Body of pancreas (tissue), 4 donors: ENCODE data around the gene EIF3A. TPM values are rescaled to one million over a fixed set of nuclear protein-coding genes. Genes with fewer than 3 reads are reported as not detected.

Source experiments
- ATAC-seq: fragments of 150-250 bp; one replicate; pipeline ENCODE4 v1.9.1; 2016
- DNase-seq, 4 donors: peaks; one replicate each; pipeline ENCODE4 v3.0.0-alpha.2; 2019
- H3K27ac ChIP-seq, 4 donors: fragments of 200-600 bp; sonication (generic); 1 replicate in 3 of 4; 2 replicates in 1 of 4; pipeline versions ENCODE4 v1.5.1 to v1.6.1; 2016 to 2019; ENCODE audit warnings: mild to moderate bottlenecking in 1 of 4, mixed read lengths in 1 of 4, moderate library complexity in 1 of 4
- H3K27me3 ChIP-seq, 2 donors: fragments of 200-600 bp; sonication (generic); one replicate each; pipeline ENCODE4 v1.6.0; 2016; ENCODE audit warnings: mild to moderate bottlenecking in 1 of 2
- H3K36me3 ChIP-seq, 2 donors: fragments of 200-600 bp; sonication (generic); replicated peaks in 1 of 2; 2 replicates each; pipeline ENCODE4 v1.5.1; 2016; ENCODE audit warnings: low read depth in 2 of 2; ENCODE audit not compliant: insufficient read depth in 1 of 2
- H3K4me1 ChIP-seq: fragments of 200-600 bp; sonication (generic); one replicate; pipeline ENCODE4 v1.6.0; 2016
- H3K4me3 ChIP-seq, 2 donors: fragments of 200-600 bp; sonication (generic); 1 replicate in 1 of 2; 2 replicates in 1 of 2; pipeline ENCODE4 v1.5.1; 2016 to 2019
- H3K9me3 ChIP-seq, 3 donors: fragments of 200-600 bp; sonication (generic); 1 replicate in 2 of 3; 2 replicates in 1 of 3; pipeline ENCODE4 v1.5.1; 2016
- CTCF ChIP-seq, 7 experiments: fragments of 450-650 bp in 4 of 7; fragments of 200-600 bp in 3 of 7; sonication (generic) in 3 of 7; IDR thresholded peaks; one replicate each; pipeline ENCODE4 v1.5.1; 2016 to 2019; ENCODE audit warnings: antibody characterized with exemption in 7 of 7
- POLR2A ChIP-seq, 3 donors: fragments of 450-650 bp; IDR thresholded peaks; one replicate each; pipeline ENCODE4 v1.6.1; 2016; ENCODE audit warnings: antibody characterized with exemption in 3 of 3, mild to moderate bottlenecking in 2 of 3
- WGBS, 2 donors: methylation state at CpG; one replicate each; pipeline ENCODE4 v1.1.5; 2017; 5-methylcytosine and 5-hydroxymethylcytosine counted together
- intact Hi-C: fragments of 100-400 bp; cut with DNase I; formaldehyde crosslinking; loops from one replicate; pipeline ENCODE4 v1.15.1; 2023
- total RNA-seq, 2 donors: library from RNA; depleted of rRNA; stranded (reverse); fragments of >200 nt; gene quantifications; one replicate each; pipeline ENCODE4 v1.1.0, GENCODE V29; 2016

Gene EIF3A
- total RNA-seq, 2 donors from 2014 or later = 107 to 114 TPM

GRCh38 chr10:119005362-119006043, 75.1 kb downstream of the EIF3A start:
- H3K27ac ChIP-seq = no peak overlapping the region
- ATAC-seq = no peak
- no peaks in the 10 kb centered on the region for H3K36me3 ChIP-seq
- no peak for TF ChIP-seq POLR2A (IDR thresholded peaks at IDR 0.05)
- DNase-seq = no peak
- H3K9me3 ChIP-seq = no peaks in the 10 kb centered on the region
- no peaks in the 10 kb centered on the region for H3K27me3 ChIP-seq
- no peak overlapping the region for H3K4me3 ChIP-seq
- intact Hi-C loops = no loop called here
- WGBS, 2 donors = 83% methylated on average over 9 of the region's 9 CpGs
- H3K4me1 ChIP-seq = peaks cover 11% of the 10 kb centered on the region

GRCh38 chr10:119003572-119004289, 76.9 kb downstream of the EIF3A start:
- no peaks in the 10 kb centered on the region for H3K36me3 ChIP-seq
- intact Hi-C loops = no loop called here
- H3K27ac ChIP-seq = no peak overlapping the region
- no peak overlapping the region for H3K4me3 ChIP-seq
- DNase-seq = no peak
- H3K4me1 ChIP-seq = peaks cover 13% of the 10 kb centered on the region
- TF ChIP-seq CTCF (IDR thresholded peaks at IDR 0.05) = no peak
- no peak for TF ChIP-seq POLR2A (IDR thresholded peaks at IDR 0.05)
- no peaks in the 10 kb centered on the region for H3K9me3 ChIP-seq
- WGBS, 2 donors = 65 to 81% methylated on average over 6 to 7 of the region's 7 CpGs
- ATAC-seq = no peak
- no peaks in the 10 kb centered on the region for H3K27me3 ChIP-seq

- TF ChIP-seq CTCF (IDR thresholded peaks at IDR 0.05) (no peak), POLR2A (IDR thresholded peaks at IDR 0.05) (no peak)
- H3K4me3 ChIP-seq = no peak overlapping the region
- no peaks in the 10 kb centered on the region for H3K36me3 ChIP-seq
- H3K9me3 ChIP-seq = no peaks in the 10 kb centered on the region
- no peak for ATAC-seq
- 88 to 90% methylated on average over 10 of the region's 10 CpGs for WGBS, 2 donors
- no peaks in the 10 kb centered on the region for H3K27me3 ChIP-seq
- peaks cover 9% of the 10 kb centered on the region for H3K4me1 ChIP-seq
- intact Hi-C loops = no loop called here
- no peak for DNase-seq
- H3K27ac ChIP-seq = no peak overlapping the region
Measured at GRCh38 chr10:119001717-119002500, 78.7 kb downstream of the EIF3A start.

GRCh38 chr10:118998183-118998582, 82.4 kb downstream of the EIF3A start:
- H3K36me3 ChIP-seq = no peaks in the 10 kb centered on the region
- no peaks in the 10 kb centered on the region for H3K27me3 ChIP-seq
- WGBS, 2 donors = 79 to 82% methylated on average over 5 of the region's 5 CpGs
- peaks cover 6% of the 10 kb centered on the region for H3K4me1 ChIP-seq
- intact Hi-C loops = no loop called here
- no peak overlapping the region for H3K4me3 ChIP-seq
- ATAC-seq = no peak
- TF ChIP-seq POLR2A (IDR thresholded peaks at IDR 0.05) = no peak
- no peak for TF ChIP-seq CTCF (IDR thresholded peaks at IDR 0.05)
- no peak overlapping the region for H3K27ac ChIP-seq
- no peaks in the 10 kb centered on the region for H3K9me3 ChIP-seq
- DNase-seq = no peak

GRCh38 chr10:118997379-118997778, 83.2 kb downstream of the EIF3A start:
- Histone ChIP-seq H3K4me3 (no peak overlapping the region), H3K9me3 (no peaks in the 10 kb centered on the region), H3K36me3 (no peaks in the 10 kb centered on the region), H3K27me3 (no peaks in the 10 kb centered on the region), H3K27ac (no peak overlapping the region), H3K4me1 (peaks cover 6% of the 10 kb centered on the region)
- TF ChIP-seq POLR2A (IDR thresholded peaks at IDR 0.05) = no peak
- TF ChIP-seq CTCF (IDR thresholded peaks at IDR 0.05) = no peak
- DNase-seq (no peak), ATAC-seq (no peak)
- intact Hi-C loops = no loop called here
- 87 to 100% methylated on average over 2 of the region's 2 CpGs for WGBS, 2 donors
